Stomach (tissue), 4 donors: ENCODE data around the gene LRRC74B.

Source experiments
- CTCF ChIP-seq, 7 experiments: fragments of 450-650 bp in 4 of 7; fragments of 200-600 bp in 3 of 7; sonication (generic) in 3 of 7; IDR thresholded peaks; one replicate each; pipeline ENCODE4 v1.5.1; 2016 to 2019; ENCODE audit warnings: antibody characterized with exemption in 7 of 7, control low read depth in 2 of 7, mild to moderate bottlenecking in 1 of 7
- POLR2AphosphoS5 ChIP-seq, 3 donors: sonication (generic); formaldehyde crosslinking; IDR thresholded peaks; one replicate each; pipeline ENCODE4 v1.6.1; 2016; ENCODE audit warnings: antibody characterized with exemption in 3 of 3

- TF ChIP-seq CTCF (IDR thresholded peaks at IDR 0.05) (no peak), POLR2AphosphoS5 (IDR thresholded peaks at IDR 0.05) (no peak)
Measured at GRCh38 chr22:21000207-21000986, 45.3 kb upstream of the LRRC74B start.
